Chondrocyte (in vitro differentiated cells): ENCODE measurements around the gene CAV1. TPM values are rescaled to one million over a fixed set of nuclear protein-coding genes. Genes with fewer than 3 reads are reported as not detected.

Experiments
- DNase-seq: peaks from one replicate; pipeline ENCODE4 v3.0.0; 2021; ENCODE audit warnings: mixed read lengths, low spot score
- H3K27ac Mint-ChIP-seq: one replicate; pipeline ENCODE4 v1.8.0; 2021; ENCODE audit warnings: mild to moderate bottlenecking, moderate library complexity, mixed read lengths; ENCODE audit not compliant: unreplicated experiment
- H3K27me3 Mint-ChIP-seq: 2 replicates; pipeline ENCODE4 v1.8.0; 2021; ENCODE audit warnings: low read depth, mixed read lengths
- H3K36me3 Mint-ChIP-seq: 2 replicates; pipeline ENCODE4 v1.8.0; 2021; ENCODE audit warnings: low read depth, mixed read lengths
- H3K4me1 Mint-ChIP-seq: 2 replicates; pipeline ENCODE4 v1.8.0; 2021; ENCODE audit warnings: low read depth, mild to moderate bottlenecking, mixed read lengths
- H3K4me3 Mint-ChIP-seq: one replicate; pipeline ENCODE4 v1.8.0; 2021; ENCODE audit warnings: mild to moderate bottlenecking, moderate library complexity, mixed read lengths; ENCODE audit not compliant: unreplicated experiment
- H3K9me3 Mint-ChIP-seq: 2 replicates; pipeline ENCODE4 v1.8.0; 2021; ENCODE audit warnings: low read depth, mixed read lengths
- total RNA-seq: library from RNA; stranded (reverse); gene quantifications from 3 replicates; pipeline ENCODE4 v1.2.1, GENCODE V29; 2021
- TF ChIP-seq, protein P1 (sequence below): fragments of 200-600 bp; sonication (generic); IDR thresholded peaks from 2 replicates; pipeline ENCODE4 v1.5.0; 2021; ENCODE audit warnings: antibody characterized with exemption, mild to moderate bottlenecking, moderate library complexity

The CAV1 gene
- total RNA-seq, 1 donor from 2014 or later: 297 TPM

- DNase-seq: no peak
- no peak overlapping the region for H3K27ac Mint-ChIP-seq
- H3K36me3 Mint-ChIP-seq: no peaks in the 10 kb centered on the region
- H3K4me1 Mint-ChIP-seq: peaks cover 3% of the 10 kb centered on the region
- no peaks in the 10 kb centered on the region for H3K27me3 Mint-ChIP-seq
- TF ChIP-seq, protein P1, sequence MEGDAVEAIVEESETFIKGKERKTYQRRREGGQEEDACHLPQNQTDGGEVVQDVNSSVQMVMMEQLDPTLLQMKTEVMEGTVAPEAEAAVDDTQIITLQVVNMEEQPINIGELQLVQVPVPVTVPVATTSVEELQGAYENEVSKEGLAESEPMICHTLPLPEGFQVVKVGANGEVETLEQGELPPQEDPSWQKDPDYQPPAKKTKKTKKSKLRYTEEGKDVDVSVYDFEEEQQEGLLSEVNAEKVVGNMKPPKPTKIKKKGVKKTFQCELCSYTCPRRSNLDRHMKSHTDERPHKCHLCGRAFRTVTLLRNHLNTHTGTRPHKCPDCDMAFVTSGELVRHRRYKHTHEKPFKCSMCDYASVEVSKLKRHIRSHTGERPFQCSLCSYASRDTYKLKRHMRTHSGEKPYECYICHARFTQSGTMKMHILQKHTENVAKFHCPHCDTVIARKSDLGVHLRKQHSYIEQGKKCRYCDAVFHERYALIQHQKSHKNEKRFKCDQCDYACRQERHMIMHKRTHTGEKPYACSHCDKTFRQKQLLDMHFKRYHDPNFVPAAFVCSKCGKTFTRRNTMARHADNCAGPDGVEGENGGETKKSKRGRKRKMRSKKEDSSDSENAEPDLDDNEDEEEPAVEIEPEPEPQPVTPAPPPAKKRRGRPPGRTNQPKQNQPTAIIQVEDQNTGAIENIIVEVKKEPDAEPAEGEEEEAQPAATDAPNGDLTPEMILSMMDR: no peak
- no peaks in the 10 kb centered on the region for H3K9me3 Mint-ChIP-seq
- H3K4me3 Mint-ChIP-seq: no peak overlapping the region
Observed at GRCh38 chr7:116610210-116610609, 85.4 kb downstream of the CAV1 start.

DNA sequence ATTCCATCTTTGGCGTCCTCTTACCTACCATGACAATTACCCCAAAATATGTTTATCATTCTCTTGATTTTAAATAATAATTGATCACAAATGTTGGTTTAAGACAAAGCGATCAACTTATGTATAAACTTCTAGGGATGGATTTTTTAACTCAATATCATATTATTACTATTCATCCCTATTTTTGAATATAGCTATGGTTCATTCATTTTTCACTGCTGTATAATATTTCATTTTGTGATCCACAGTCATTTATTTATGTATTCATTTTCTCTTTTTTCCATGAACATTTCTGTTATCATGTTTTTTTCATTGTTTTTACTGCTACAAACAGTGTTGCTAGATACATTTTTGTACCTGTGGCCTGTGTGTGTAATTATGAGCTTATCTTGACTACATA lies 85.9 kb downstream of the CAV1 start:
- Mint-ChIP-seq H3K4me3 (no peak overlapping the region), H3K9me3 (no peaks in the 10 kb centered on the region), H3K36me3 (no peaks in the 10 kb centered on the region), H3K27ac (no peak overlapping the region), H3K4me1 (peaks cover 6% of the 10 kb centered on the region), H3K27me3 (no peaks in the 10 kb centered on the region)
- no peak for DNase-seq
- TF ChIP-seq, protein P1: no peak

Other genes with a start within 250 kb of the CAV1 start
- 82.1 to 127 TPM (median 116 TPM) in 3 replicates for gene CAV2, start 25.3 kb upstream of the CAV1 start, total RNA-seq
- gene MET, start 147.2 kb downstream of the CAV1 start, total RNA-seq: 22.0 to 25.1 TPM (median 23.6 TPM) in 3 replicates